Measurements from ENCODE around the gene ARHGEF12. TPM values are rescaled to one million over a fixed set of nuclear protein-coding genes. Genes with fewer than 3 reads are reported as not detected.

ARHGEF12 gene
- polyA plus RNA-seq, 3 donors: 0.25 to 0.87 (median 0.27) TPM

- H3K27ac Mint-ChIP-seq: no peak overlapping the region
- peaks cover 0 to 10% (median 4%) of the 10 kb centered on the region in 7 donors for H3K9me3 Mint-ChIP-seq
- WGBS (ENCODE audit: insufficient coverage): 100% methylated on average over 4 of the region's 6 CpGs
- Histone ChIP-seq H3K36me3 (replicated peaks in 1 of 2; ENCODE audit: control insufficient read depth in 1 of 2, insufficient read depth in 2 of 2, low read length in 2 of 2) (no peaks in the 10 kb centered on the region), H3K4me1 (ENCODE audit: control insufficient read depth in 1 of 2, insufficient read depth in 2 of 2, low read length in 2 of 2) (no peaks in the 10 kb centered on the region), H3K9ac (ENCODE audit: insufficient read depth, low read length, poor library complexity, severe bottlenecking) (no peak overlapping the region), H3K4me2 (replicated peaks; ENCODE audit: extremely low read depth, low read length, poor library complexity, severe bottlenecking) (no peak overlapping the region), H2AFZ (ENCODE audit: insufficient read depth, low read depth, low read length, poor library complexity, severe bottlenecking) (no peak overlapping the region), H3K9me3 (replicated peaks in 1 of 2; ENCODE audit: control insufficient read depth in 1 of 2, insufficient read depth in 1 of 2, low read length in 2 of 2) (no peaks in the 10 kb centered on the region), H3K79me2 (ENCODE audit: insufficient read depth, low read length) (no peaks in the 10 kb centered on the region), H4K20me1 (ENCODE audit: insufficient read depth, low read length) (no peaks in the 10 kb centered on the region), H3K4me3 (replicated peaks in 1 of 3; ENCODE audit: low read depth in 2 of 3, low read length in 3 of 3) (no peak overlapping the region), H3K27me3 (ENCODE audit: control insufficient read depth in 2 of 2, insufficient read depth in 2 of 2, low read length in 2 of 2) (peaks cover 32 to 53% of the 10 kb centered on the region in 2 donors), H3K27ac (ENCODE audit: low read depth in 1 of 2, low read length in 2 of 2) (no peak overlapping the region)
- no peaks in the 10 kb centered on the region for H3K36me3 Mint-ChIP-seq
- DNase-seq: no peak
- H3K4me1 Mint-ChIP-seq: no peaks in the 10 kb centered on the region
- no peak overlapping the region for H3K4me3 Mint-ChIP-seq
- intact Hi-C loops (cut with micrococcal nuclease): no loop called here
- H3K27me3 Mint-ChIP-seq (ENCODE audit: low read depth in 3 of 3): peaks cover 7 to 50% (median 29%) of the 10 kb centered on the region in 3 donors
- no peak for TF ChIP-seq CTCF (IDR thresholded peaks at IDR 0.05)
Measured at GRCh38 chr11:120392314-120392713, 56.1 kb downstream of the ARHGEF12 start.

- Mint-ChIP-seq H3K4me3 (no peak overlapping the region), H3K27me3 (ENCODE audit: low read depth in 3 of 3) (peaks cover 7 to 49% (median 29%) of the 10 kb centered on the region in 3 donors)
Measured at GRCh38 chr11:120392793-120393192, 56.6 kb downstream of the ARHGEF12 start.

More at GRCh38 chr11:120392793-120393192, 56.6 kb downstream of the ARHGEF12 start:
- Histone ChIP-seq H3K36me3 (replicated peaks in 1 of 2; ENCODE audit: control insufficient read depth in 1 of 2, insufficient read depth in 2 of 2, low read length in 2 of 2) (no peaks in the 10 kb centered on the region), H3K27ac (ENCODE audit: low read depth in 1 of 2, low read length in 2 of 2) (no peak overlapping the region), H2AFZ (ENCODE audit: insufficient read depth, low read depth, low read length, poor library complexity, severe bottlenecking) (no peak overlapping the region), H3K27me3 (ENCODE audit: control insufficient read depth in 2 of 2, insufficient read depth in 2 of 2, low read length in 2 of 2) (peaks cover 32 to 54% of the 10 kb centered on the region in 2 donors), H4K20me1 (ENCODE audit: insufficient read depth, low read length) (no peaks in the 10 kb centered on the region), H3K4me1 (ENCODE audit: control insufficient read depth in 1 of 2, insufficient read depth in 2 of 2, low read length in 2 of 2) (no peaks in the 10 kb centered on the region), H3K4me3 (replicated peaks in 1 of 3; ENCODE audit: low read depth in 2 of 3, low read length in 3 of 3) (no peak overlapping the region), H3K9ac (ENCODE audit: insufficient read depth, low read length, poor library complexity, severe bottlenecking) (no peak overlapping the region), H3K4me2 (replicated peaks; ENCODE audit: extremely low read depth, low read length, poor library complexity, severe bottlenecking) (no peak overlapping the region), H3K9me3 (replicated peaks in 1 of 2; ENCODE audit: control insufficient read depth in 1 of 2, insufficient read depth in 1 of 2, low read length in 2 of 2) (no peaks in the 10 kb centered on the region), H3K79me2 (ENCODE audit: insufficient read depth, low read length) (no peaks in the 10 kb centered on the region)
- peaks cover 0 to 10% (median 4%) of the 10 kb centered on the region in 7 donors for H3K9me3 Mint-ChIP-seq
- TF ChIP-seq CTCF (IDR thresholded peaks at IDR 0.05): no peak
- no peaks in the 10 kb centered on the region for H3K36me3 Mint-ChIP-seq
- H3K27ac Mint-ChIP-seq: no peak overlapping the region
- no peaks in the 10 kb centered on the region for H3K4me1 Mint-ChIP-seq
- intact Hi-C loops (cut with micrococcal nuclease): no loop called here
- no CpG with 5 or more reads among the region's 2 CpGs for WGBS (ENCODE audit: insufficient coverage)
- DNase-seq: no peak
